Kidney epithelial cell (primary cell): ENCODE results near the gene ITPKC. TPM values are rescaled to one million over a fixed set of nuclear protein-coding genes. Genes with fewer than 3 reads are reported as not detected.
"Not testable (repeated sequence)": the region's sequence is repeated elsewhere in the genome, so short reads cannot be mapped to it uniquely, and the experiment has no call there.

Experiments
- DNase-seq: peaks from one replicate; pipeline ENCODE4 v3.0.0-alpha.2; 2010; ENCODE audit warnings: low read depth
- H3K27me3 ChIP-seq: 2 replicates; pipeline ENCODE4 v1.6.0; 2011; ENCODE audit warnings: low read length; ENCODE audit not compliant: control insufficient read depth, insufficient read depth
- H3K36me3 ChIP-seq: 2 replicates; pipeline ENCODE4 v1.5.1; 2011; ENCODE audit warnings: low read length; ENCODE audit not compliant: control insufficient read depth, insufficient read depth
- H3K4me3 ChIP-seq: 2 replicates; pipeline ENCODE4 v1.5.1; 2011; ENCODE audit warnings: low read depth, mild to moderate bottlenecking, control low read depth, low read length
- CTCF ChIP-seq: IDR thresholded peaks from 2 replicates; pipeline ENCODE4 v1.5.1; 2011; ENCODE audit warnings: mild to moderate bottlenecking, moderate library complexity, low read length, control low read depth, inconsistent platforms; ENCODE audit not compliant: insufficient read depth, poor library complexity, severe bottlenecking
- total RNA-seq: library from RNA; depleted of rRNA; stranded (reverse); fragments of >200 nt; gene quantifications from 2 replicates; pipeline ENCODE4 v1.2.3, GENCODE V29; 2015

ITPKC gene
- total RNA-seq, 1 donor from 2014 or later = 25.8 TPM

DNA sequence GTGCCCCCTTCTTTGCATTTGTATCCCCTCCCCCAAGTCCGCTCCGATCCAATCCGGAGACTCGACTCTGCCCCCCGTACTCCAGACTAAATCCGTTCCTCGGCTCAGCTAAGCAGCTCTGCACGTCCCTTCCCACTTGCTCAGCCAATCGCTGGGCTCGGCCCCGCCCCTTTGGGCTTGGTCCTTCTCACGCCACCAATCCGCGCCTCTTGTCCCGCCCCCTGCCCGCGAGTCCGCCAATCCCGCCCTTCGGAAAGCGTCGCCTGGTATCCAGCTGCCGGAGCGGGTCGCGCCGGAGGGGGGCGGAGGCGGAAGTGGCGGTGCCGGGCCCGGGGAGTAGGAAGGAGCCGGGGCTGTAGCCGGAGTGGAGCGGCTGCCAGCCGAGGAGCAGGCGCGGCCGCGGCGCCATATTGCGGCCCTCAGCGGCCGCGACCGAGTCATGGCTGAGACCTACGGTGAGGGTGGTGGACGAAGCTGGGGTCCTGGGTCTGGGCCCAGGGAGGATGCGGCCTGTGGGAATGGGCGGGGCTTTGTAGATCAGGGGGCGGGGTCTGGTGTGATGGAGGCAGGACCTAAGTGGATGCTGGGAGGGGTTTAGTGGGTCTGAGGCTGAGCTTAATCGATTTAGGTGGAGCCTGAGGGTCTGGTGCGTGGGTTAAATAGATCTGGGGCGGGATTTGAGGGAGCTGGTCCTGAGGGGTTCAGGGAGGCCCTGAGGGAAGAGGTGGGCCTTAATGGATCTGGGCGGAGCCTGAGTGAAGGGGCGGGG is 61.2 kb downstream of the ITPKC start, which contains the start of gene RAB4B:
RAB4B (plus strand) TSS at position 311 of the 769 bp plus-strand sequence; CDS start at position 440, 129 bp downstream.
- peak; percentile 99 for DNase-seq
- no peaks in the 10 kb centered on the region for H3K27me3 ChIP-seq
- no peaks in the 10 kb centered on the region for H3K36me3 ChIP-seq
- H3K4me3 ChIP-seq = peak within 1 kb of the TSS; percentile 61
- no peak for TF ChIP-seq CTCF

GRCh38 chr19:40778706-40779284 is 61.9 kb downstream of the ITPKC start:
- DNase-seq = no peak
- Histone ChIP-seq H3K36me3 (no peaks in the 10 kb centered on the region), H3K27me3 (no peaks in the 10 kb centered on the region), H3K4me3 (peak overlapping the region; percentile 61)
- TF ChIP-seq CTCF = no peak

DNA sequence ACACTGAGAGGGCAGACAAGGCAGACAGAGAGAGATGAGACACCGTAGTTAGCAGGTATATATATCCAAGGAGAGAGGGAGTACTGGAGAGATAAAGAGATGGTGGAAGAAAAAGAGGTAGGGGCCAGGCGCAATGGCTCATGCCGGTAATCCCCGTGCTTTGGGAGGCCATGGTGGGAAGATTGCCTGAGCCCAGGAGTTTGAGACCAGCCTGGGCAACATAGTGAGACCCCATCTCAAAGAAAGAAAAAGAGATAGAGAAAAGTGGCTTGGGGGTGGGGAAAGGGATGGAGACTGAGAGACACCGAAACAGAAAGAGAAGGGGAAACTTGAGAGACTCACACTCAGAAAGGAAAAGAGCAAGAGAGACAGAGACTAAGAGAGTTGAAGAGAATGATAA is 63.7 kb downstream of the ITPKC start:
- H3K36me3 ChIP-seq = no peaks in the 10 kb centered on the region
- H3K27me3 ChIP-seq = no peaks in the 10 kb centered on the region
- no peak overlapping the region for H3K4me3 ChIP-seq
- no peak for DNase-seq
- no peak for TF ChIP-seq CTCF

GRCh38 chr19:40781140-40781539 is 64.2 kb downstream of the ITPKC start:
- Histone ChIP-seq H3K27me3 (no peaks in the 10 kb centered on the region), H3K4me3 (no peak overlapping the region), H3K36me3 (no peaks in the 10 kb centered on the region)
- DNase-seq = no peak
- no peak for TF ChIP-seq CTCF

DNA sequence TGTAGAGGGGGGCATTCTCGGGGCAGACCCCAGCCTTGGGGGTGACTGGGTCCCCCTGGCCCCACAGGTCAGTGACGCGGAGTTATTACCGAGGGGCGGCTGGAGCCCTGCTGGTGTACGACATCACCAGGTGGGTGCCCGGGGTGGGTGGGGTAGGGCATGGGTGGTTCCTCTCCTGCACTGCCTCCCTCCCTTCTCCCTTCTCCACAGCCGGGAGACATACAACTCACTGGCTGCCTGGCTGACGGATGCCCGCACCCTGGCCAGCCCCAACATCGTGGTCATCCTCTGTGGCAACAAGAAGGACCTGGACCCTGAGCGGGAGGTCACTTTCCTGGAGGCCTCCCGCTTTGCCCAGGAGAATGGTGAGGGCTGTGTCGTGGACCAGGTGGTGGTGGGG is 66.8 kb downstream of the ITPKC start:
- Histone ChIP-seq H3K4me3 (no peak overlapping the region), H3K36me3 (no peaks in the 10 kb centered on the region), H3K27me3 (no peaks in the 10 kb centered on the region)
- DNase-seq = no peak
- TF ChIP-seq CTCF = no peak

DNA sequence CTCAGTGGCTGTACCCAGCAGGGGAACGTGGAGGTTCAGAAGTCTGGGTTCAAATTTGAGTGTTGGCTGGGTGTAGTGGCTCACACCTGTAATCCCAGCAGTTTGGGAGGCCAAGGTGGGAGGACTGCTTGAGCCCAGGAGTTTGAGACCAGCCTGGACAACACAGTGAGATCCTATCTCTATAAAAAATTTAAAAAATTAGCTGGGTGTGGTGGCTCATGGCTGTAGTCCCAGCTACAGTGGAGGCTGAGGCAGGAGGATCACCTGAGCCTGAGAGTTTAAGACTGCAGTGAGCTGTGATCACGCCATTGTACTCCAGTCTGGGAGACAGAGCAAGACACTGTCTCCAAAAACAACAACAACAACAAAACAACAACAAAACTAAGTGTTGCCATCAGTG is 67.2 kb downstream of the ITPKC start:
- not testable (repeated sequence) for DNase-seq, H3K4me3 ChIP-seq, H3K27me3 ChIP-seq, H3K36me3 ChIP-seq
